Measurements from ENCODE around the gene COBL. TPM values are rescaled to one million over a fixed set of nuclear protein-coding genes. Genes with fewer than 3 reads are reported as not detected.

Gene COBL
- polyA plus RNA-seq, 1 donor (not counting 4 experiments of a cell fraction or from before 2014, with no cell fraction given), result 4.5 TPM

GRCh38 chr7:51256916-51257315 is 59.7 kb downstream of the COBL start:
- FAIRE-seq (no peak), DNase-seq (ENCODE audit: low read depth, low spot score) (no peak)
- H3K9me1 ChIP-seq (ENCODE audit: control insufficient read depth, extremely low read depth, insufficient read depth, low read length), result no peaks in the 10 kb centered on the region
- no peak overlapping the region for H3K9ac ChIP-seq (ENCODE audit: control insufficient read depth, extremely low read depth, insufficient read depth, low read length)
- no peak overlapping the region for H3K27ac ChIP-seq (ENCODE audit: control insufficient read depth, insufficient read depth, low read length)
- TF ChIP-seq EZH2 (IDR thresholded peaks at IDR 0.05; ENCODE audit: low read length), result no peak
- no peak for TF ChIP-seq CTCF (optimal IDR thresholded peaks at IDR 0.05 in 1 of 3, IDR thresholded peaks at IDR 0.05 in 1 of 3, conservative IDR thresholded peaks at IDR 0.05 in 1 of 3; ENCODE audit: extremely low read depth in 1 of 3, insufficient read depth in 2 of 3, low read length in 3 of 3)
- no peak overlapping the region for H2AFZ ChIP-seq (ENCODE audit: control insufficient read depth, low read length)
- H3K4me3 ChIP-seq (ENCODE audit: control insufficient read depth in 2 of 3, extremely low read depth in 1 of 3, insufficient read depth in 2 of 3, low read depth in 1 of 3, low read length in 3 of 3), result no peak overlapping the region
- no peaks in the 10 kb centered on the region for H3K79me2 ChIP-seq (ENCODE audit: control insufficient read depth, insufficient read depth, low read length)
- no peaks in the 10 kb centered on the region for H3K9me3 ChIP-seq (ENCODE audit: control insufficient read depth, low read depth, low read length)
- dilution Hi-C loops (cut with MboI; ENCODE audit: extremely low pct_ligation_motif_present, low sequenced_read_pairs), result no loop called here
- H3K36me3 ChIP-seq (ENCODE audit: control insufficient read depth in 2 of 2, extremely low read depth in 1 of 2, insufficient read depth in 2 of 2, low read length in 2 of 2), result no peaks in the 10 kb centered on the region
- H4K20me1 ChIP-seq (ENCODE audit: control insufficient read depth, extremely low read depth, insufficient read depth, low read length), result no peaks in the 10 kb centered on the region
- no peaks in the 10 kb centered on the region for H3K27me3 ChIP-seq (ENCODE audit: control insufficient read depth, extremely low read depth, insufficient read depth, low read length)
- H3K4me1 ChIP-seq (ENCODE audit: control insufficient read depth, extremely low read depth, insufficient read depth, low read length), result peaks cover 3% of the 10 kb centered on the region
- H3K4me2 ChIP-seq (ENCODE audit: control insufficient read depth, extremely low read depth, insufficient read depth, low read depth, low read length), result no peak overlapping the region

- Histone ChIP-seq H3K9ac (ENCODE audit: control insufficient read depth, extremely low read depth, insufficient read depth, low read length) (no peak overlapping the region), H3K4me3 (ENCODE audit: control insufficient read depth in 2 of 3, extremely low read depth in 1 of 3, insufficient read depth in 2 of 3, low read depth in 1 of 3, low read length in 3 of 3) (no peak overlapping the region), H3K4me1 (ENCODE audit: control insufficient read depth, extremely low read depth, insufficient read depth, low read length) (peaks cover under 1% of the 10 kb centered on the region), H3K9me3 (ENCODE audit: control insufficient read depth, low read depth, low read length) (no peaks in the 10 kb centered on the region), H3K36me3 (ENCODE audit: control insufficient read depth in 2 of 2, extremely low read depth in 1 of 2, insufficient read depth in 2 of 2, low read length in 2 of 2) (no peaks in the 10 kb centered on the region), H3K4me2 (ENCODE audit: control insufficient read depth, extremely low read depth, insufficient read depth, low read depth, low read length) (no peak overlapping the region), H3K27ac (ENCODE audit: control insufficient read depth, insufficient read depth, low read length) (no peak overlapping the region), H4K20me1 (ENCODE audit: control insufficient read depth, extremely low read depth, insufficient read depth, low read length) (no peaks in the 10 kb centered on the region), H2AFZ (ENCODE audit: control insufficient read depth, low read length) (no peak overlapping the region), H3K27me3 (ENCODE audit: control insufficient read depth, extremely low read depth, insufficient read depth, low read length) (no peaks in the 10 kb centered on the region), H3K9me1 (ENCODE audit: control insufficient read depth, extremely low read depth, insufficient read depth, low read length) (no peaks in the 10 kb centered on the region), H3K79me2 (ENCODE audit: control insufficient read depth, insufficient read depth, low read length) (no peaks in the 10 kb centered on the region)
- FAIRE-seq (no peak), DNase-seq (ENCODE audit: low read depth, low spot score) (no peak)
- dilution Hi-C loops (cut with MboI; ENCODE audit: extremely low pct_ligation_motif_present, low sequenced_read_pairs), result no loop called here
- TF ChIP-seq CTCF (optimal IDR thresholded peaks at IDR 0.05 in 1 of 3, IDR thresholded peaks at IDR 0.05 in 1 of 3, conservative IDR thresholded peaks at IDR 0.05 in 1 of 3; ENCODE audit: extremely low read depth in 1 of 3, insufficient read depth in 2 of 3, low read length in 3 of 3) (no peak), EZH2 (IDR thresholded peaks at IDR 0.05; ENCODE audit: low read length) (no peak)
These were observed 60.3 kb downstream of the COBL start for GRCh38 chr7:51256209-51256781.
